ENCODE data around the gene SEMA6A.
"Not testable (repeated sequence)": the region's sequence is repeated elsewhere in the genome, so short reads cannot be mapped to it uniquely, and the experiment has no call there.

The SEMA6A gene

DNA sequence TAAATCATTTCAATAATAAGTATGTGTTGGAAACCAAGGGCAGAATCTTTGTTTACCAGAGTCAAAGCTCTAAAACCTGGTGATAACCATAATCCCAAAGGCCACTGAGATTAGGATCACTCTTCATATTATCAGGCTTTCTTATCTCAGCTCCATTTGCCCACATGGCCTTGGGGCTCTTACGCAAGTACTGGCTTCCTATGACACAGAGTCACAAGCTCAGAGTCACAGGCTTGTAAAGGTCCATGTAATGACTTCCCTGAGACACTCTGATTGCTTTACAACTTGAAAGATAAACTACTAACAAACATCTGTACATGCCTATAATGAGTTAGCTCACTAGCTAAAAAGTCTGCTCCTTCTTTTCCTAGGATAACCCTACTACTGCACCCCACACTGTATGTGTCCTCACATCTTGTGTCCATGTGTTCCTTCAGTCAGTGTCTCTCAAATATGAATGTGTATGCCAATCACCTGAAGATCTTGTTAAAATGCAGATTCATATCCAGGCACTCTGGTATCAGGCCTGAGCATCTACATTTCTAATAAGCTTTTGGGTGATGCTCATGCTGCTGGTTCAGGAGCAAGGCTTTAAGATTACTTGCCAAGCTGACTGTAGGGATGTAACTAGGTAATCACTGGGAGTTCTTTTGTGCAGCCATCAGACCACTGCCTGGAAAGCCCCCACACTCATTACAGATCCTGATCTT lies 28.4 kb downstream of the SEMA6A start:
- no peak for FAIRE-seq

DNA sequence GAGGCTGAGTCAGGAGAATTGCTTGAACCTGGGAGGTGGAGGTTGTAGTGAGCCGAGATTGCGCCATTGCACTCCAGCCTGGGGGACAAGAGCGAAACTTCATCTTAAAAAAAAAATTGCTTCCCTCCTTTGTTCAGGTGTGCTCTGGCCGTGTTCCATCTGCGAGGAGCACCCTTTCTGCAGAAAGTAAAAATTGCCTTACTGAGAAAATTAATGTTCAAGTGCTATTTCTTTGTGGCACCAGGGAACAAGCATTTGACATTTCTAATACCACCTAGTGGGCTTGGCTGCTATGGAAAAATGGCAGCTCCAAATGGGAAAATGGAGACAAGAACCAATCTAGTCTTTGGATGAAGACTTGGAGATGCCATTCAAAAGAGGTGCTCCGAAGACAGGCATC lies 29.2 kb downstream of the SEMA6A start:
- FAIRE-seq, result not testable (repeated sequence)

DNA sequence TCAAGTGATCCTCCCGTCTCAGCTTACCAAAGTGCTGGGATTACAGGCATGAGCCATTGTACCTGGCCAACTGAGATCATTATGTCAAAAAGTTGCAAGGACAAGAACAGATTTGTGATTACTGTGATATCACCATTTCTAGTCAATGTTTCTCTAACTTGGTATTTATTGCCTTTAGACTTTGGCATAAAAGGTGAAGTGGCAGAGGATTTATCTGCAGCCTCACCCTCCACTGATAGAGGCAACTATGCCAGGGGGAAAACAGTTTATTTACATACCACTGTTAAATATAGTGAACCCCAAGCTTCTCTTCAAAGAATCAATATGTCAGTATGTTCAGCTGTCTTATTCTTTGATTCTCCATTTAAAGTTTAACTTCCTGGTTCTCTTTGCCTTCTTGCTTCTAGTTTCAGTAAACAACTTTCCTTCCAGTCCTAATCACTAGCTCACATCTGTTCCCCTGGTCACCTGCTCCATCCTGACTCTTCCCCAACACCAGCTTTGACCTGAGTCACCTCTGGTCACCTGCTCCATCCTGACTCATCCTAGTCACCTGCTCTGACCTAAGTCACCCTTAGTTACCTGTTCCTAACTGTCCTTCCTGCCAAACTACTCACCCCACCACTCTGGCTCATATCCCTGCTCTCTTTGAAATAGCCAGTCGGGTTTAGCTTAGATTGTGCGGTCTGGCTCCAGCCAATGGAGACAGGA lies 29.9 kb downstream of the SEMA6A start:
- no peak for FAIRE-seq

DNA sequence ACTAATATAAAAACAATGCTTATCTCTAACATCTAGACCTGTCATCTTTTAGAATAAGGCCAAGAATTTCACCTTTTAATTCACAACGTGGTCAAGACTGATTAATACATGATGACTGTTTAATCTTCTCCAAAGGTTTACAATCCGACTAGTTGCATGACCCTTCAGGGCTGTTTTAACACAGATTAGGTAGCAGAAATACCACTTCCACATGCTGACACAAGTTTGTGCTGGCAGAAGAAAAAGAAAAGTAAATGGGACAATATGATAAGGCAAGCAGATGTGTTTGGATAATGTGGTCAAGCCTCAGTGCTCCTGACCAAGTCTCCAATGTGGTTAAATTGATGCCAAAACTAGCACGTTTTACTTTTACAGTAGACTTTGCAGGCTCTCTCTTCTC lies 31.1 kb downstream of the SEMA6A start:
- no peak for FAIRE-seq

DNA sequence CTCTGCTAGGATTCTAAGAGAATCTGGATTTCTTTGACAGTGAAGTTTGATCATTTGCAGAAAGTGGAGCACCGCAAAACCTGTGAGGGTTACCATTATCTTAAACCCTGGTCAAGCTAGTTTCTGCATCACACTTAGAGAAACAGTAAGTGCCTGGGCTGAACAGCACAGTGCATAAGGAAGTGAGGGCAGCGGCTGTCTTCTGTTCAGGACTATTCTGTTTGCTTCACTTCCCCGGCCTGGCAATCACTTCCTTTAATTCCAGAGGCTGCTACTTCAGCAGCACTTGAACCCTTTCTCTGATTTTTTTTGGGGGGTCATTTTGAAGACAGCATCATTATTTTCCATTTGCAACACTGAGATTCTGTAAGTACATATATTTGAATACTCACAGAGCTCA lies 32.0 kb downstream of the SEMA6A start:
- FAIRE-seq, result no peak

DNA sequence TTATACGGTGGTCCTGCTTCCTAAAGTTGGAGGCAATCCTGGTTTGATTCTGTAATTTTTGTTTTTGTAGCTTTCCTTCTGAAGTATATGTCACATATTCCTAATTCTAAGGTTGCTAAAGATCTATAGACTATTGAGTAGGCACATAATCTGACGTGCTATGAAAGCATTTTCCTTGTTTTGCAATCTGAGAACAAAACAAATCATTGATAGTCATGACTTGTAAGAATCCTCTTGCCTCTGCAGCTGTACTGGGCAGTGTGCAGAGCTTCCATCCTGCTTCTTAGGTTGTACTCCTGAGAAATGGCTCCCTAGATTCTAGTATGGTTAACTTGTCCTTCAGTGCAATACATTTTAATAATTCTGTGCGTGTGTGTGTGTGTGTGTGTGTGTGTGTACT lies 35.4 kb downstream of the SEMA6A start:
- FAIRE-seq, result no peak

DNA sequence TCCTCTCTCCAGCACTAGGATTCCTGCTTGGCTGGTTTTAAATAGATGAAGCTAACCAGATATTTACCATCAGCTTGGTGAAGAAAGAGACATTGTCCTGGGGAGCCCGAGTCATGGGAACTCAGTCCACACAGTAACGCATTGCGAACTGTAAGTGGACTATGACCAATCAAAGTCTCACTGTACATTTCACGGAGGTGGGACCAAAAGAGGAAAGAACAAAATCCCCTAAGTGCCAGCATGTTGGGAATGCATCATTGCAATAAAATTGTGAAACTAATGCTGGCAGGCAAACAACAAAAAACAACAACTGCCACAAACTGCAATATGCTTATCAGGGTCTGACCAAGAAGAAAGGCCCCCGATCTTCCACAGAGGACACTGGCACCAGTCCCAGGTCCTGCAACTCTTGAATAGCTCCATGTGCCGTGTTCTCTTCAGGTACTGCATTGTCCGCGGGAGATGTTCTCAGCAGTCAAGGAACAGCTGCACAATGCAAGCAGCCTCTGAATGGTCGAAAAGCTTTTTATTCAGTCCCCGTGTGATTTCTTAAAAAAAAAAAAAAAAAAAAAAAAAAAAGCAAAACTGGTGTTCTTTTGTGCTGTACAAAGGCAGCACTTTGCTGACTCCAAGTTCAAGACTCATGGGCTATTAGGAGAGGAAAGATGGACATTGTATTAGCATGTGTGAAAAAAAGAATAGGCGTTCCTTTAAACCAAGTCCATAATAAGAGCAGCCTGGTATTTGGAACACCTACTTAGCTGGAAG lies 38.1 kb downstream of the SEMA6A start:
- no peak for FAIRE-seq

DNA sequence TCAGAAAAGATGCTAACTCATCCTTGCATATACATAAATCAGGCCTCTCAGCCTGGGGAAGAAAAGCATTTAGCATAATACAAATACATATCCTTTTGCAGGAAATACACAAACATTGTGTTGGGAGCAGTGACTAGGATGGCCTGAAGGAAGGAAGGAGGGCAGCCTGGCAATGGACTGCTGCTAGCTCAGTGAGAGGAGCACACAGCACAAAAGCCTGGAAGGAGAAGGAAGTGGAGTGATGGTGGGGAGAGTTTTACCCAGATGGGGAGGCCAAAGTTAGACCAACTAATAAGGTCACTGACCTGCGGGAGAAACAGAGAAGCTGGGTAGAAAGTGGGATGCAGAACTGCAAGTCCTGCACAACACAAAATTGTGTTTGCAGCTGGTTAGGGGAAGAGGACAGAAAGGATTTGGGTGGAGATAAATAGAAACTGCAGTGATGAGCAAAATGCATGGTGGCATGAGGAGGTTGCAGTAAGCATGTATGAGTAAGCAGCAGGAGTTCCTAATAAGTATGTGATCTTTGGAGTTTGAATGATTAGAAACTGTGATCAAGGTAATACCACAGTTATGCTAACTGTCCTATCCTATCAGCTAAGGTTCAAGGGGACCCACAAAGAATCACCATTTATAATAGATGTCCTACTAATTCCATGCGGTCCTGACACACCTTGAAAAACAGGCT lies 39.5 kb downstream of the SEMA6A start:
- no peak for FAIRE-seq

DNA sequence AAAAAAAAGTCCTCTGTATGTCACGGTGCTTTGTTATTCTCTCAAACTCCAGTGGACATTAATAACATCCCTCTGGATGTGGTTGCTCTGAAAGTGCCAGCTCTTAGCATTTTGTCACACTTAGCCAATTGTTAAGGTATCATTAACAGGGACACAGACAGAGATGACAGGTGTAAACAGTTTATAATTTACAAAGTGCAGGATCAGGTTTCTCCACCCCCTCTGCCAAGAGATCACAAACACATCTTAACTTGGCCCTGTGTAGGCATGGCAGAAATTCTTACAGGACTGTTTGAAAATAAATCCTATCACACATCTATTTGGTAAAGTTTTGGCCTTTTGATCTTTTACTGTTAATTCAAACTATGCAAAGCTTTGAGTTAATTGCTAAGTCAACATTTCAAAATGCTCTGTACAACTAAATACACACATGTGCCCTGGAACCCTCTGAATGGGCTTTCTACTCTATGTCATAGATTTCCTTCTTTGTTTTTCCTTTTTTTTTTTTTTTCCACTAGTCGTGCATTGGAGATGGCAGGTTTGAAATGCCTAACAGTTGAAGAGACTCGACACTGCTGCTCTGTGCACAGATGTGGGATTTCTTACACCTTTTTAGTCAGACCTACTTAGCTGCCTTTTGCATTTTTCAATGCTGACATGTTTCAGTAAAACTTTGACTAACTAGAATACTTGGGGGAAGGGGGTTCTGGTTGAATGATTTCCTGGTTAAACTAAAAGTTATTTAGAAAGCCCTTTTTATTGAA lies 41.7 kb downstream of the SEMA6A start:
- no peak for FAIRE-seq

DNA sequence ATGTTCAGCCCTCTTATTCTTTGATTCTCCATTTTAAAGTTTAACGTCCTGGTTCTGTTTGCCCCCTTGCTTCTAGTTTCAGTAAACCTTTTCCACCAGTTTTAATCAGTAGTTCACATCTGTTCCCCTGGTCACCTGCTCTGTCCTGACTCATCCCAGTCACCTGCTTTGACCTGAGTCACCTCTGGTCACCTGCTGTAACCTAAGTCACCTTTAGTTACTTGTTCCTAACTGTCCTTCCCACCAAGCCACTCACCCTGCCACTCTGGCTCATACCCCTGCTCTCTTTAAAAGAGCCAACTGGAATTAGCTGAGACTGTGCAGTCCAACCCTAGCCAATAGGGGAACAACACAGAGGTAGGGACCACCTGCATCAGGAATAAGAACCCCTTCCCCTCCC lies 43.0 kb downstream of the SEMA6A start:
- FAIRE-seq, result no peak

DNA sequence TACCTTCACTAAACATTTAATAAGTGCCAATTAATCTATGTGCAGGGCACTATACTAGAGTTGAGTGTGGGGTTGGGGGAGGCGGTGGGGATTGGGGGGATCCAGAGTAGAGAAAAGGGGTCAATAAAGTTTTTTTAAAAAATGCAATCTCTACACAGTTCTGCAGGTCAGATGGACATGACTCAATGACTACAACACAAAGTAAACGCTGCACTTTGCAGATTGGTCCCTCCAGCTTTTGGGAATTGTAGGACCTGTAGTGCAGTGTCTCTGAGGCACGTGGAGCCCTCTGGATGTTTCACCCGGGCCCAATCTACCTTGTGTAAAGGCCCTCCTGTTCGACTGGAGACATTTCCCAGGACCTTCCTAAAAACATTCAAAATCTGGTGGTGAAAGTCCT lies 43.5 kb downstream of the SEMA6A start:
- no peak for FAIRE-seq

DNA sequence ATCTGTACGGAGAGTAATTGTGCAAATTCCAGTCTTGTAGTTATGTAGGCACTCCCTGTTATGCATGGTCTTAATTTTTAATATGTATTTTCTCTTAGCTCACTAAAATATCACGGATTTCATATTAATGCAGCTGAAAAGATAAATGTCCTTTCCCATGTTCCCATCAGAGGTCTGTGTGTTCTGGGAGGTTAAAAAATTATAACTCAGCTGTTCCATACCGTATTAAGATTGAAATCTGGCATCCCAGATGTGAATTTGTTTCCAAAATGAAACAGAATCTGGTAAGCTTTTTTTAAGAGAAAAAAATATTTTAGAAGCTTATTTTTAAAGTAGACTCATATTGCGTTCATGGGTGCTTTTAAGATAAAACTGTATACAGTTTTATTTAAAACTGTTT lies 44.3 kb downstream of the SEMA6A start:
- FAIRE-seq, result no peak

DNA sequence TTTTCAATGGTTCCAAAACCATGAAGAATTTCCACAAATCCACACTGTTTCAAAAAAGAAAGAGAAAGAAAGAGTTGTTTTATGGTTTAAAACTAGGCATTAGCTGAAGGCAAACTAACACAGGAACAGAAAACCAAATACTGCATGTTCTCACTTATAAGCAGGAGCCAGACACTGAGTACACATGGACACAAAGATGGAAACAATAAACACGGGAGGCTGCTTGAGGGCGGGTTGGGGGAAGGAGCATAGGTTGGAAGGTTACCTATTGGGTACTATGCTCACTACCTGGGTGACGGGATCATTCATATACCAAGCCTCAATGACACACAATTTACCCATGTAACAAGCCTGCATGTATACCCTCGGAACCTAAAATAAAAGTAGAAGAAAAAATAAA lies 45.0 kb downstream of the SEMA6A start:
- FAIRE-seq, result no peak

DNA sequence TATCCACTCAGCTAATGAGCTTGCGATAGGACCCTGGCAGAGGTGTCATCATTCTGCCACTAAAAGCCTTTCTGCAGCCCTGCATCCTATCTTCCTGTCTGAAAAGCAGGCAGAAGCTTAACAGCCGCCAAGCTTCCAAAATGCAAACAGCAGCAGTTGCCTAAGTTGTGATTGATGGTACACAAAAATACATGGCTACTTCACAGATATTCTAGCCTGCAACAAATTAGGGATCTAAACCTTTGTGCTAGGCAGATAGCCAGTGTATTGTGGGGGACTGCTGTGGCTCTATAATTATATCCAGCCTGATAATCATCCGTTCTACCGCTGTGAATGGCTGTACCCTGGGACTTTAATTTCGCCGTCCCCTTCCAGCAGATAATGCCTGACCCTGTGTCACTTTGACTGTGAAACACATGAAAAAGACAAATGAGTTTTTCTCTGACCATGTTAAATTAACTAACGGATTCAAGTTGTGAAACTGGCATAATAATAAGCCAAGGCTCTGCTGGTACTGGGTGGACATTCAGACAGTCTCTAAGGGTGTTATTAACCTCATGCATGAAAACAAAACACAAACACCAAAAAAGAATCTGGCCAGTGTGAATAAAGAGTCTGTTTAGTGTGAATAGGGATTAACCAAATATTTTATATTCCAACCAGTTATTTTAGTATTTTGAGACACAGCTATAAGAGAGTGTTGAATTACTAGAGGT lies 45.9 kb downstream of the SEMA6A start:
- no peak for FAIRE-seq

DNA sequence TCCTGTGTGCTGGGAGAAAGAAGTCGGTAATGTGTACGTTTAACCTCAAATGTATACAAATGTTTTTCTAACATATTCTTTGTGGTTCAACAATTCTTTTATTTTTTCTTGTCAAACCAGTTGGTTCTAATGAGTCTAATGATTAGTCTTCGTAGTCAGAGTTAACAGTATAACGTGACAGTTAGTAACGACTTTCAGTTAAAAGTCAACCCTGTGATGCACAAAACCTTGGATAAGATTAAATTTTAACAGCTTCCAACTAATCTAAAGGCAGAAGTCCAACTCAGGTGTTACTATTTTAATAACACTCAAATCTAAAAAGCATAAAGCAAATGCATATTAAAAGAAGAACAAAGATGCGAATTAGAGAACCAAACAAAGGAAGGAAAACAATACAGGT lies 47.0 kb downstream of the SEMA6A start:
- FAIRE-seq, result no peak

DNA sequence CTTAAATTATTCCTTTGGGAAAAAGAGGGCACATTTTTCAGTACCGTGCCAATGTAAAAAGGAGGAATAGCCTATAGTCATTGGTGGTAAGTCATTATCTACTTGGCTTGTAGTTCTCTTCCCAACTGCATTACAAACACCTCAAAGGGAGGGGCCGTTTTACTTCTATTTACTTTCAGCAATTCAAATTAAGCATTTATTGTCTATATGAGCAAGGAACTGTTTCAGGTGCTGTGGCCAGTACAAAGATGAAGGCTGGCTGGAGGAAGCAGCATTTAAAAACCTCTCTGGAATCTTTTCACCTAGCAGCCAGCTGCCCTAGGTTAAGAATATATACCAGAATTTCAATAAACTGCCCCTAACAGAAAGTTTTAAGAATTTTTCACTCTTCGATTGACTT lies 48.9 kb downstream of the SEMA6A start:
- no peak for FAIRE-seq

DNA sequence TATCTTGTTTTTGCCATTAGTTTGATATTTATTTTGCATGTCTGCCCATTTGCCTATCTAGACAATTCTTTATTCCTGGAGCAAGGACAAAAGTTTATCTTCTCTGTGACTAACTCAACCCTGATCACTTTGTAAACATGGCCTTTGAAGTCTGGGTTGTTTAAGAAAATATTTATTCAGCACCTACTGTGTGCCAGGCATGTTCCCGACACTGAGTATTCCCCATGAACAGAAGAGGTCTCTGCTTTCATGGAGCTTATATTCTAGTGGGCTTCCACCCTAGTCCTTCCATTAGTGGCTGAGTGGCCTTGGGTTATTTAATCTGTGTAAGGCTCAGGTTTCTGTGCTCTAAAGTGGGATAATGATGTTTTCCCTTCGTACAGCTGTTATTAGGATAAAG lies 49.7 kb downstream of the SEMA6A start:
- FAIRE-seq, result no peak

DNA sequence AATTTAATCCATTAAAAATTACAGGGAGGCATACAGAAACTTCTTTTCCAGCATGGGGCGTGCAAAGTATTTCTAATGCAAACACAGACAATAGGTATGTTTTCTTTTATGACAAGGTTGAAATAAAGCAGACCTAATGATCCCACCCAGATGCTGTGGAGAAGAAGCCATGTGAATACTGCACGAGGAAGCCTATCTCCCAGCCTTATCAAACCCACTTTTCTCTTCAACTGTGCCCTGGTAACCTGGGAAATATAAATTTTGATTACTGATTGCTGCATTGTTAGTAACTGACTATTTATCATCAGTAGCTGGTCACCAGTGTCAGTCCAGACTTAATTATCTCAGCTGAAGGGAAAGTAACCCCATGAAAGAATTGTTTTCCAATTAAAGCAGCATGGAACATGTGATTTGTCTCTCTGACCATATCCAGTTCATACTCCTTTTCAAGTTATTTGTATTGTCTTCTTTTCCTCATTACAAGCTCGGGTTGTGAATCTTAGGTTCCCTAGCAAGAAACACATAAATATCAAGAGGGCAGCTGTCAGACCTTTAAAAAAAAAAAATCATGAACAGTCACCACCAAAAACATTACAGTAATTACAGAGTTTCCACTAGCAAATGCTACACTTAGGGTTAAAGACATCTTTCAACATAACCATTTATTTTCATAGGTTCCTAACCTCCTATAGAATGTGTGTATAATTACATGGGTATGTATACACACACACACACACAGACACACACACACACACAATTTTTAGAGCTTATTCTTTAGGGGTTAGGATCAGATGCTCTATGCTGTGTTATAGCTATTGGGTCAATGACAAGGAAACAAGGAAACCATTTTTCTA lies 50.3 kb downstream of the SEMA6A start:
- FAIRE-seq, result no peak

DNA sequence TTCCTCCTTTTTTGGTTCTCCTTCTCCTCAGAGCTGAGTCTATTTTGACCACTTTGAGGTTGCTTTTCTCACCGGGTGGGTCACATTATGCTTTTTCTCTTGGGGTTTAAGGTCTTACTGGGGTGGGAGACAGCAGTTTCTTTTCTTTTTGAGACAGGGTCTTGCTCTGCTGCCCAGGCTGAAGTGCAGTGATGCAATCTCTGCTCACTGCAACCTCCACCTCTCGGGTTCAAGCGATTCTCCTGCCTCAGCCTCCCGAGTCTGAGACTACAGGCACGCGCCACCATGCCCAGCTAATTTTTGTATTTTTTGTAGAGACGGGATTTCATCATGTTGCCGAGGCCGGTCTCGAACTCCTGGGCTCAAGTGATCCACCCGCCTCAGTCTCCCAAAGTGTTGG lies 51.4 kb downstream of the SEMA6A start:
- not testable (repeated sequence) for FAIRE-seq

DNA sequence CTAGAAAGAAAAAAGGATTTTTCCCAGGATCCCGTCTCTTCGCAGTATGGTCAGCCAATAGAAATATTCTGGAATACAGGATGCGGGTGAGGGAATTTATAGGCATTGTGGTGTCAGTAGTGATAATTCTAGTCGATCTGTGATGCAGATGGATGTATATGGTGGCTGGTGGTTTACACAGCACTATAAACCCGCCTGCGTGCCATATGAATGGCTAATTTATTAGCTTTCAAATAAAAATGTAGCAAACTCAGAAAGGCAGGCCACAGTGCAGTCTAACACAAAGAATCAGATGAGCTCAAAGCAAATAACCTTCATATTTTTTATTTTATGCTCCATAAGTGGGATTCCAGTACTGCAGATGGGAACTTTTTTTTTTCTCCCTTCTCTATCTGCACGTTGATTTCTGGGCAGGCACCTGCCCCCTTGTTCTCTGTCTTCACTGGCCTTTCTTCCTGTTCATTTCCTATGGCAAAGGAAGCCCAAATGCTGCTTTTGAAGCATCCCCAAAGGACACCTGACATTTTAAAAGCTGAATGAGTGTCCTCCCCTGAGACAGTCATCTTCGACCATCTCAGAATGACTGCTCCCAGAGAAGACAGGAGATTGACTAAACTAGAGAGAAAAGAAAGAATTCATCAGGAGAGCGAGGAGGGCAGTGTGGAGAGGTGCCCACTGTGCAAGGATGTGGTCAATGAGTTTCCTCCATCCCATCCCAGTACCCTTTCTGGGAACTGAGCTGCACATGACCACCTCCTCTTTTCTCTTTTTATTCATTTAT lies 52.1 kb downstream of the SEMA6A start:
- no peak for FAIRE-seq
